Neural progenitor cell (in vitro differentiated cells): Measurements from ENCODE around the gene GANAB.
"Not testable (repeated sequence)": the region's sequence is repeated elsewhere in the genome, so short reads cannot be mapped to it uniquely, and the experiment has no call there.

Experiments
- EZH2 ChIP-seq: fragments of 200-600 bp; sonication (generic); IDR thresholded peaks from 2 replicates; pipeline ENCODE4 v1.6.1; 2017; ENCODE audit warnings: antibody characterized with exemption, mild to moderate bottlenecking, moderate library complexity
- EZH2phosphoT487 ChIP-seq: fragments of 200-600 bp; sonication (generic); IDR thresholded peaks from 2 replicates; pipeline ENCODE4 v1.6.1; 2017; ENCODE audit warnings: antibody characterized with exemption
- TF ChIP-seq, protein P1 (sequence below): fragments of 200-600 bp; sonication (generic); IDR thresholded peaks from 2 replicates; pipeline ENCODE4 v1.5.1; 2017; ENCODE audit warnings: antibody characterized with exemption, mild to moderate bottlenecking

DNA sequence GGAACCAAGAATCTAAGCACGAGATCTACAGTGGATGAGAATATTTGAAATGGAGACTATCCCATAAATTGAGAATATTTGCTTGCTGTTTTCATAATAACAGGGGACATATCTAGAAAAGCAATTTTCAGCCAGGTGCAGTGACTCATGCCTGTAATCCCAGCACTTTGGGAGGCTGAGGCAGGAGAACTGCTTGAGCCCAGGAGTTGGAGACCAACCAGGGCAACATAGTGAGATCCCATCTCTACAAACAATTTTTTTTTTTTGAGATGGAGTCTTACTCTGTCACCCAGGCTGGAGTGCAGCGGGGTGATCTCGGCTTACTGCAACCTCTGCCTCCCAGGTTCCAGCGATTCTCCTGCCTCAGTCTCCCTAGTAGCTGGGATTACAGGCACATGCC, 64.7 kb downstream of the GANAB start:
- TF ChIP-seq, protein P1, sequence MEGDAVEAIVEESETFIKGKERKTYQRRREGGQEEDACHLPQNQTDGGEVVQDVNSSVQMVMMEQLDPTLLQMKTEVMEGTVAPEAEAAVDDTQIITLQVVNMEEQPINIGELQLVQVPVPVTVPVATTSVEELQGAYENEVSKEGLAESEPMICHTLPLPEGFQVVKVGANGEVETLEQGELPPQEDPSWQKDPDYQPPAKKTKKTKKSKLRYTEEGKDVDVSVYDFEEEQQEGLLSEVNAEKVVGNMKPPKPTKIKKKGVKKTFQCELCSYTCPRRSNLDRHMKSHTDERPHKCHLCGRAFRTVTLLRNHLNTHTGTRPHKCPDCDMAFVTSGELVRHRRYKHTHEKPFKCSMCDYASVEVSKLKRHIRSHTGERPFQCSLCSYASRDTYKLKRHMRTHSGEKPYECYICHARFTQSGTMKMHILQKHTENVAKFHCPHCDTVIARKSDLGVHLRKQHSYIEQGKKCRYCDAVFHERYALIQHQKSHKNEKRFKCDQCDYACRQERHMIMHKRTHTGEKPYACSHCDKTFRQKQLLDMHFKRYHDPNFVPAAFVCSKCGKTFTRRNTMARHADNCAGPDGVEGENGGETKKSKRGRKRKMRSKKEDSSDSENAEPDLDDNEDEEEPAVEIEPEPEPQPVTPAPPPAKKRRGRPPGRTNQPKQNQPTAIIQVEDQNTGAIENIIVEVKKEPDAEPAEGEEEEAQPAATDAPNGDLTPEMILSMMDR, result not testable (repeated sequence)
- not testable (repeated sequence) for TF ChIP-seq EZH2, EZH2phosphoT487
